GM23338 (cell line): ENCODE results near the gene VAV3. TPM values are rescaled to one million over a fixed set of nuclear protein-coding genes. Genes with fewer than 3 reads are reported as not detected.

Experiments used
- ATAC-seq: fragments of 200-7000 bp; cut with Tn5 transposase; 3 replicates; pipeline ENCODE4 v1.9.1; 2020
- DNase-seq: peaks from one replicate; pipeline ENCODE4 v3.0.0-alpha.2; 2015; ENCODE audit warnings: low spot score
- H2AFZ ChIP-seq: fragments of 200-600 bp; sonication (generic); 2 replicates; pipeline ENCODE4 v1.8.0; 2016; ENCODE audit warnings: antibody characterized with exemption, mild to moderate bottlenecking, moderate library complexity
- H3F3A ChIP-seq: fragments of 200-600 bp; sonication (generic); replicated peaks from 2 replicates; pipeline ENCODE4 v1.8.0; 2017; ENCODE audit warnings: antibody characterized with exemption, mixed run types, low read depth
- H3K27ac ChIP-seq: fragments of 200-600 bp; sonication (generic); 2 replicates; pipeline ENCODE4 v1.6.1; 2016; ENCODE audit warnings: low read depth
- H3K27me3 ChIP-seq: fragments of 200-600 bp; sonication (generic); 2 replicates; pipeline ENCODE4 v1.8.0; 2016; ENCODE audit warnings: mild to moderate bottlenecking, mixed run types, moderate library complexity; ENCODE audit not compliant: insufficient read depth
- H3K36me3 ChIP-seq: fragments of 200-600 bp; sonication (generic); 2 replicates; pipeline ENCODE4 v1.8.0; 2016; ENCODE audit warnings: mild to moderate bottlenecking; ENCODE audit not compliant: insufficient read depth
- H3K4me1 ChIP-seq: fragments of 200-600 bp; sonication (generic); 2 replicates; pipeline ENCODE4 v1.8.0; 2016; ENCODE audit warnings: mild to moderate bottlenecking, moderate library complexity; ENCODE audit not compliant: insufficient read depth
- H3K4me2 ChIP-seq: fragments of 200-600 bp; sonication (generic); 2 replicates; pipeline ENCODE4 v1.7.1; 2017; ENCODE audit warnings: mixed run types
- H3K4me3 ChIP-seq: fragments of 200-600 bp; sonication (generic); 2 replicates; pipeline ENCODE4 v1.6.1; 2016; ENCODE audit warnings: mixed run types
- H3K79me2 ChIP-seq: fragments of 200-600 bp; sonication (generic); replicated peaks from 2 replicates; pipeline ENCODE4 v1.8.0; 2017; ENCODE audit warnings: mild to moderate bottlenecking; ENCODE audit not compliant: insufficient read depth
- H3K9me2 ChIP-seq: fragments of 200-600 bp; sonication (generic); 2 replicates; pipeline ENCODE4 v1.8.0; 2017; ENCODE audit not compliant: insufficient read depth
- H4K20me1 ChIP-seq: fragments of 200-600 bp; sonication (generic); replicated peaks from 2 replicates; pipeline ENCODE4 v1.8.0; 2017; ENCODE audit warnings: mild to moderate bottlenecking; ENCODE audit not compliant: insufficient read depth
- H3K27ac Mint-ChIP-seq: 2 replicates; pipeline ENCODE4 v1.8.0; 2020; ENCODE audit warnings: inconsistent platforms, mild to moderate bottlenecking, moderate library complexity, mixed read lengths
- H3K27me3 Mint-ChIP-seq: 3 replicates; pipeline ENCODE4 v1.8.0; 2022; ENCODE audit warnings: low read depth, mild to moderate bottlenecking, moderate library complexity, mixed read lengths, inconsistent platforms; ENCODE audit not compliant: insufficient read depth, poor library complexity
- H3K36me3 Mint-ChIP-seq: 3 replicates; pipeline ENCODE4 v1.8.0; 2021; ENCODE audit warnings: low read depth, mild to moderate bottlenecking, inconsistent platforms, moderate library complexity, mixed read lengths
- H3K4me1 Mint-ChIP-seq: 3 replicates; pipeline ENCODE4 v1.8.0; 2020; ENCODE audit warnings: mild to moderate bottlenecking, inconsistent platforms, mixed read lengths
- H3K4me3 Mint-ChIP-seq: 3 replicates; pipeline ENCODE4 v1.8.0; 2021; ENCODE audit warnings: moderate library complexity, mild to moderate bottlenecking, inconsistent platforms, mixed read lengths
- H3K9me3 Mint-ChIP-seq: 3 replicates; pipeline ENCODE4 v1.8.0; 2020; ENCODE audit warnings: moderate library complexity, mild to moderate bottlenecking, inconsistent platforms, mixed read lengths
- CREB1 ChIP-seq: fragments of 250-450 bp; sonication (Bioruptor Pico); IDR thresholded peaks from 2 replicates; pipeline ENCODE4 v1.5.0; 2020; ENCODE audit warnings: low read depth, mild to moderate bottlenecking, moderate library complexity
- CTCF ChIP-seq, 2 experiments: fragments of 200-600 bp in 1 of 2; sonication (generic) in 1 of 2; conservative IDR thresholded peaks; 2 replicates each; pipeline versions ENCODE4 v1.5.1 to v1.6.1; 2016 to 2017; ENCODE audit warnings: antibody characterized with exemption in 2 of 2, low read depth in 2 of 2, mild to moderate bottlenecking in 2 of 2, moderate library complexity in 1 of 2
- EZH2 ChIP-seq: fragments of 200-600 bp; sonication (generic); IDR thresholded peaks from one replicate; pipeline ENCODE4 v1.8.0; 2017; ENCODE audit warnings: antibody characterized with exemption, mild to moderate bottlenecking, low read depth; ENCODE audit not compliant: unreplicated experiment
- EZH2phosphoT487 ChIP-seq: fragments of 200-600 bp; sonication (generic); IDR thresholded peaks from one replicate; pipeline ENCODE4 v1.8.1; 2018; ENCODE audit warnings: antibody characterized with exemption; ENCODE audit not compliant: unreplicated experiment
- JUNB ChIP-seq: IDR thresholded peaks from one replicate; pipeline ENCODE4 v1.6.1; 2016; ENCODE audit warnings: antibody characterized with exemption; ENCODE audit not compliant: unreplicated experiment
- NANOG ChIP-seq: IDR thresholded peaks from 2 replicates; pipeline ENCODE4 v1.6.1; 2016; ENCODE audit warnings: antibody characterized with exemption, borderline replicate concordance
- POLR2AphosphoS5 ChIP-seq: IDR thresholded peaks from 2 replicates; pipeline ENCODE4 v1.6.1; 2016; ENCODE audit warnings: antibody characterized with exemption, low read depth
- STAT1 ChIP-seq: IDR thresholded peaks from one replicate; pipeline ENCODE4 v1.6.1; 2016; ENCODE audit warnings: antibody characterized with exemption; ENCODE audit not compliant: unreplicated experiment
- ZNF331 ChIP-seq: fragments of 250-450 bp; sonication (Bioruptor Pico); IDR thresholded peaks from 2 replicates; pipeline ENCODE4 v1.5.0; 2020; ENCODE audit warnings: low read depth, mild to moderate bottlenecking, moderate library complexity
- polyA plus RNA-seq: library from polyadenylated mRNA; unstranded; fragments of >200 nt; fragmentation: Nextera tagmentation; extraction: Ambion mirVana; gene quantifications from 2 replicates; pipeline ENCODE4 v1.2.1, GENCODE V29; 2016
- total RNA-seq: library from RNA; depleted of rRNA; stranded (reverse); fragments of >200 nt; shearing (Covaris generic); gene quantifications from 2 replicates; pipeline ENCODE4 v1.2.3, GENCODE V29; 2014
- TF ChIP-seq, protein P1 (sequence below): IDR thresholded peaks from 2 replicates; pipeline ENCODE4 v1.6.1; 2016; ENCODE audit warnings: antibody characterized with exemption
- TF ChIP-seq, protein P2 (sequence below): fragments of 250-450 bp; sonication (Bioruptor Pico); IDR thresholded peaks from 2 replicates; pipeline ENCODE4 v1.5.0; 2020; ENCODE audit warnings: mild to moderate bottlenecking, moderate library complexity

The VAV3 gene
- total and polyA plus RNA-seq, 2 experiments from 2014 or later = 3.0 to 11.3 TPM

- DNase-seq = no peak
- peaks cover 3% of the 10 kb centered on the region; the same call in 1 of the 2 replicates for H3K9me2 ChIP-seq
- no peak overlapping the region for H3K4me3 ChIP-seq
- H3K36me3 ChIP-seq = no peaks in the 10 kb centered on the region
- H3K79me2 ChIP-seq = peaks cover 13% of the 10 kb centered on the region
- Mint-ChIP-seq H3K9me3 (no peaks in the 10 kb centered on the region), H3K4me1 (peaks cover 11% of the 10 kb centered on the region), H3K27me3 (no peaks in the 10 kb centered on the region), H3K36me3 (no peaks in the 10 kb centered on the region), H3K4me3 (no peak overlapping the region), H3K27ac (no peak overlapping the region)
- H3K4me1 ChIP-seq = no peaks in the 10 kb centered on the region
- no peaks in the 10 kb centered on the region for H3K27me3 ChIP-seq
- no peak for TF ChIP-seq EZH2
- TF ChIP-seq NANOG = no peak
- TF ChIP-seq JUNB = no peak
- no peak for TF ChIP-seq STAT1
- TF ChIP-seq, protein P1, sequence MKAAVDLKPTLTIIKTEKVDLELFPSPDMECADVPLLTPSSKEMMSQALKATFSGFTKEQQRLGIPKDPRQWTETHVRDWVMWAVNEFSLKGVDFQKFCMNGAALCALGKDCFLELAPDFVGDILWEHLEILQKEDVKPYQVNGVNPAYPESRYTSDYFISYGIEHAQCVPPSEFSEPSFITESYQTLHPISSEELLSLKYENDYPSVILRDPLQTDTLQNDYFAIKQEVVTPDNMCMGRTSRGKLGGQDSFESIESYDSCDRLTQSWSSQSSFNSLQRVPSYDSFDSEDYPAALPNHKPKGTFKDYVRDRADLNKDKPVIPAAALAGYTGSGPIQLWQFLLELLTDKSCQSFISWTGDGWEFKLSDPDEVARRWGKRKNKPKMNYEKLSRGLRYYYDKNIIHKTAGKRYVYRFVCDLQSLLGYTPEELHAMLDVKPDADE = no peak
- no peak for TF ChIP-seq CTCF (conservative IDR thresholded peaks at IDR 0.05; ENCODE audit: low read depth in 2 of 2)
- no peaks in the 10 kb centered on the region; the same call in none of the 2 replicates for H4K20me1 ChIP-seq
- H3F3A ChIP-seq = no peaks in the 10 kb centered on the region
- ATAC-seq = no peak
- no peak overlapping the region for H2AFZ ChIP-seq
- no peak overlapping the region for H3K4me2 ChIP-seq
- no peak overlapping the region for H3K27ac ChIP-seq
Measured at GRCh38 chr1:107946794-107947193, 18.2 kb downstream of the VAV3 start.

DNA sequence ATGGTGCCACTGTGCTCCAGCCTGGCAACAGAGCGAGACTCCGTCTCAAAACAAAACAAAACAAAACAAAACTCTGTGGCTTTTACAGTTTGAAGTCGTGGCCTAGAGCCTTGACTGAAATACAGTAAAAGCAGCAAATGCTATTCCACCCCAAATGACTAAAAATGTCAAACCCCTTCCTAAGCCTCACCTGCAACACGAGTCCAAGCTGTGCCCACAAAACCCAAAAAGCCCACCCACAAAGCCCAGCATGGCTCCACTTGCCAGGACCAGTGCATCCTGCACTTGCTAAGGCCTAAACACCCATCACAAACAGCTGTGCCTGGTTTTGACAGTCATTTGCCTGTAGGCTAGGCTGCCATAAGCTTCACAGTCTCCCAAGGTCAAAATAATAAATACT lies 21.3 kb downstream of the VAV3 start:
- ATAC-seq (no peak), DNase-seq (no peak)
- H3K79me2 ChIP-seq = peaks cover 4% of the 10 kb centered on the region; the same call in 1 of the 2 replicates
- no peak overlapping the region for H3K4me3 Mint-ChIP-seq
- H3K4me2 ChIP-seq = no peak overlapping the region
- no peak overlapping the region for H3K27ac ChIP-seq
- H3K27me3 ChIP-seq = no peaks in the 10 kb centered on the region
- H3K4me1 Mint-ChIP-seq = peaks cover 6% of the 10 kb centered on the region
- H3K36me3 Mint-ChIP-seq = no peaks in the 10 kb centered on the region
- H3K4me1 ChIP-seq = no peaks in the 10 kb centered on the region
- H4K20me1 ChIP-seq = no peaks in the 10 kb centered on the region; the same call in none of the 2 replicates
- H2AFZ ChIP-seq = no peak overlapping the region
- TF ChIP-seq CREB1 (CRISPR knock-in tag) (no peak), ZNF331 (CRISPR knock-in tag) (no peak), NANOG (no peak), EZH2phosphoT487 (no peak), POLR2AphosphoS5 (no peak), STAT1 (no peak)
- TF ChIP-seq, protein P2, sequence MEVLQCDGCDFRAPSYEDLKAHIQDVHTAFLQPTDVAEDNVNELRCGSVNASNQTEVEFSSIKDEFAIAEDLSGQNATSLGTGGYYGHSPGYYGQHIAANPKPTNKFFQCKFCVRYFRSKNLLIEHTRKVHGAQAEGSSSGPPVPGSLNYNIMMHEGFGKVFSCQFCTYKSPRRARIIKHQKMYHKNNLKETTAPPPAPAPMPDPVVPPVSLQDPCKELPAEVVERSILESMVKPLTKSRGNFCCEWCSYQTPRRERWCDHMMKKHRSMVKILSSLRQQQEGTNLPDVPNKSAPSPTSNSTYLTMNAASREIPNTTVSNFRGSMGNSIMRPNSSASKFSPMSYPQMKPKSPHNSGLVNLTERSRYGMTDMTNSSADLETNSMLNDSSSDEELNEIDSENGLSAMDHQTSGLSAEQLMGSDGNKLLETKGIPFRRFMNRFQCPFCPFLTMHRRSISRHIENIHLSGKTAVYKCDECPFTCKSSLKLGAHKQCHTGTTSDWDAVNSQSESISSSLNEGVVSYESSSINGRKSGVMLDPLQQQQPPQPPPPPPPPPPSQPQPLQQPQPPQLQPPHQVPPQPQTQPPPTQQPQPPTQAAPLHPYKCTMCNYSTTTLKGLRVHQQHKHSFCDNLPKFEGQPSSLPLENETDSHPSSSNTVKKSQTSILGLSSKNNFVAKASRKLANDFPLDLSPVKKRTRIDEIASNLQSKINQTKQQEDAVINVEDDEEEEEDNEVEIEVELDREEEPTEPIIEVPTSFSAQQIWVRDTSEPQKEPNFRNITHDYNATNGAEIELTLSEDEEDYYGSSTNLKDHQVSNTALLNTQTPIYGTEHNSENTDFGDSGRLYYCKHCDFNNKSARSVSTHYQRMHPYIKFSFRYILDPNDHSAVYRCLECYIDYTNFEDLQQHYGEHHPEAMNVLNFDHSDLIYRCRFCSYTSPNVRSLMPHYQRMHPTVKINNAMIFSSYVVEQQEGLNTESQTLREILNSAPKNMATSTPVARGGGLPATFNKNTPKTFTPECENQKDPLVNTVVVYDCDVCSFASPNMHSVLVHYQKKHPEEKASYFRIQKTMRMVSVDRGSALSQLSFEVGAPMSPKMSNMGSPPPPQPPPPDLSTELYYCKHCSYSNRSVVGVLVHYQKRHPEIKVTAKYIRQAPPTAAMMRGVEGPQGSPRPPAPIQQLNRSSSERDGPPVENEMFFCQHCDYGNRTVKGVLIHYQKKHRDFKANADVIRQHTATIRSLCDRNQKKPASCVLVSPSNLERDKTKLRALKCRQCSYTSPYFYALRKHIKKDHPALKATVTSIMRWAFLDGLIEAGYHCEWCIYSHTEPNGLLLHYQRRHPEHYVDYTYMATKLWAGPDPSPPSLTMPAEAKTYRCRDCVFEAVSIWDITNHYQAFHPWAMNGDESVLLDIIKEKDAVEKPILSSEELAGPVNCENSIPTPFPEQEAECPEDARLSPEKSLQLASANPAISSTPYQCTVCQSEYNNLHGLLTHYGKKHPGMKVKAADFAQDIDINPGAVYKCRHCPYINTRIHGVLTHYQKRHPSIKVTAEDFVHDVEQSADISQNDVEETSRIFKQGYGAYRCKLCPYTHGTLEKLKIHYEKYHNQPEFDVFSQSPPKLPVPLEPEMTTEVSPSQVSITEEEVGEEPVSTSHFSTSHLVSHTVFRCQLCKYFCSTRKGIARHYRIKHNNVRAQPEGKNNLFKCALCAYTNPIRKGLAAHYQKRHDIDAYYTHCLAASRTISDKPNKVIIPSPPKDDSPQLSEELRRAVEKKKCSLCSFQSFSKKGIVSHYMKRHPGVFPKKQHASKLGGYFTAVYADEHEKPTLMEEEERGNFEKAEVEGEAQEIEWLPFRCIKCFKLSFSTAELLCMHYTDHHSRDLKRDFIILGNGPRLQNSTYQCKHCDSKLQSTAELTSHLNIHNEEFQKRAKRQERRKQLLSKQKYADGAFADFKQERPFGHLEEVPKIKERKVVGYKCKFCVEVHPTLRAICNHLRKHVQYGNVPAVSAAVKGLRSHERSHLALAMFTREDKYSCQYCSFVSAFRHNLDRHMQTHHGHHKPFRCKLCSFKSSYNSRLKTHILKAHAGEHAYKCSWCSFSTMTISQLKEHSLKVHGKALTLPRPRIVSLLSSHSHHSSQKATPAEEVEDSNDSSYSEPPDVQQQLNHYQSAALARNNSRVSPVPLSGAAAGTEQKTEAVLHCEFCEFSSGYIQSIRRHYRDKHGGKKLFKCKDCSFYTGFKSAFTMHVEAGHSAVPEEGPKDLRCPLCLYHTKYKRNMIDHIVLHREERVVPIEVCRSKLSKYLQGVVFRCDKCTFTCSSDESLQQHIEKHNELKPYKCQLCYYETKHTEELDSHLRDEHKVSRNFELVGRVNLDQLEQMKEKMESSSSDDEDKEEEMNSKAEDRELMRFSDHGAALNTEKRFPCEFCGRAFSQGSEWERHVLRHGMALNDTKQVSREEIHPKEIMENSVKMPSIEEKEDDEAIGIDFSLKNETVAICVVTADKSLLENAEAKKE (CRISPR knock-in tag) = no peak
- H3K27me3 Mint-ChIP-seq = no peaks in the 10 kb centered on the region
- no peak overlapping the region for H3K4me3 ChIP-seq
- H3K27ac Mint-ChIP-seq = no peak overlapping the region
- H3K36me3 ChIP-seq = no peaks in the 10 kb centered on the region
- peaks cover 8% of the 10 kb centered on the region; the same call in 1 of the 2 replicates for H3K9me2 ChIP-seq
- H3K9me3 Mint-ChIP-seq = no peaks in the 10 kb centered on the region
- no peaks in the 10 kb centered on the region for H3F3A ChIP-seq
